HCT116 (cell line): ENCODE data around the gene OTOP1.
"Not testable (repeated sequence)": the region's sequence is repeated elsewhere in the genome, so short reads cannot be mapped to it uniquely, and the experiment has no call there.

ENCODE experiments used
- EZH2 ChIP-seq: fragments of 200-600 bp; sonication (generic); IDR thresholded peaks from 2 replicates; pipeline ENCODE4 v1.6.1; 2017; ENCODE audit warnings: antibody characterized with exemption, mixed run types
- FOSL1 ChIP-seq: IDR thresholded peaks from 2 replicates; pipeline ENCODE4 v1.6.1; 2012; ENCODE audit warnings: low read depth
- POLR2A ChIP-seq: IDR thresholded peaks from 2 replicates; pipeline ENCODE4 v1.7.0; 2011; ENCODE audit warnings: borderline replicate concordance; ENCODE audit not compliant: insufficient read depth, insufficient read length; ENCODE audit errors: extremely low read depth
- POLR2AphosphoS5 ChIP-seq: IDR thresholded peaks from 2 replicates; pipeline ENCODE4 v1.6.1; 2011; ENCODE audit warnings: mild to moderate bottlenecking, low read depth, low read length, moderate library complexity
- SIN3A ChIP-seq: IDR thresholded peaks from 2 replicates; pipeline ENCODE4 v1.6.1; 2012; ENCODE audit warnings: low read depth
- SP1 ChIP-seq: IDR thresholded peaks from 2 replicates; pipeline ENCODE4 v1.6.1; 2012; ENCODE audit warnings: low read depth
- YY1 ChIP-seq: IDR thresholded peaks from 2 replicates; pipeline ENCODE4 v1.6.1; 2011; ENCODE audit warnings: low read length, low read depth, moderate library complexity, mild to moderate bottlenecking; ENCODE audit not compliant: insufficient replicate concordance; ENCODE audit errors: extremely low read depth
- ZFX ChIP-seq: fragments of 450-650 bp; IDR thresholded peaks from 2 replicates; pipeline ENCODE4 v1.6.1; 2017
- ZNF274 ChIP-seq: fragments of 200-500 bp; sonication (Bioruptor generic); IDR thresholded peaks from 2 replicates; pipeline ENCODE4 v1.6.1; 2014; ENCODE audit warnings: mild to moderate bottlenecking, low read depth, low read length, inconsistent platforms
- TF ChIP-seq, protein P1 (sequence below), 3 experiments: fragments of 200-600 bp in 1 of 3; sonication (generic) in 1 of 3; IDR thresholded peaks in 2 of 3; conservative IDR thresholded peaks in 1 of 3; 2 replicates each; pipeline ENCODE4 v1.5.1; 2012 to 2017; ENCODE audit warnings: low read depth in 2 of 3, low read length in 2 of 3, antibody characterized with exemption in 1 of 3, borderline replicate concordance in 1 of 3, control low read depth in 1 of 3, mild to moderate bottlenecking in 1 of 3, mixed read lengths in 1 of 3, mixed run types in 1 of 3, moderate library complexity in 1 of 3; ENCODE audit not compliant: insufficient read depth in 1 of 3
- TF ChIP-seq, protein P2 (sequence below): IDR thresholded peaks from 2 replicates; pipeline ENCODE4 v1.6.1; 2012
- TF ChIP-seq, protein P3 (sequence below): IDR thresholded peaks from 2 replicates; pipeline ENCODE4 v1.6.1; 2011; ENCODE audit warnings: mild to moderate bottlenecking, low read length, moderate library complexity; ENCODE audit not compliant: insufficient replicate concordance; ENCODE audit errors: extremely low read depth

DNA sequence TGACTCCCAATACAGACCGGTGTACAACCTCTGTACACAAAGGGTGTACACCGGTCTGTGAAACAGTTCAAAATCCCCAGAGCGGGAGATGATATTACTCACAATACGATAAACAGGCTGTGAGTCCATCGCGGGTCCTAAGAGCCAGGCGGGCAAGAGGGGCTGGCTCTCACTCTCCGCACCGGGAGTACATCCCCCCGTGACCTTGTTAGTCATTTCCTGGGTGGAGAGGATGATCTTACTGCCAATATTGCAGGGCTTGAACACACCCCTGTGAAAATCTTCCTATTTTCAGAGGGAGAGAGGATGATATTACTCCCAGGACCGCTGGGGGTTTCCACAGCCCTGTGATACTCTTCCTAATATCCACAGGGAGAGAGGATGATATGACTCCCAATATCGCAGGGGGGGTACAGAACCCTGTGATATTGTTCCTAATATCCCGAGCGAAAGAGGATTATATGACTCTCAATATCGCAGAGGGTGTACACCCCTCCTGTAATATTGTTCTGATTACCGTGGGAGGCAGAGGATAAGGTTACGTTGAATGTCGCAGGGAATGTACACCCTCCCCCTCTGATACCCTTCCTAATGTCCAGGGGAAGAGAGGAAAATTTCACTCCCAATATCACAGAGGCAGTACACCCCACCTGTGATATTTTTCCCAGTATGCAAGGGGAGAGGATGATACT, 60.9 kb downstream of the OTOP1 start:
- TF ChIP-seq, protein P1, sequence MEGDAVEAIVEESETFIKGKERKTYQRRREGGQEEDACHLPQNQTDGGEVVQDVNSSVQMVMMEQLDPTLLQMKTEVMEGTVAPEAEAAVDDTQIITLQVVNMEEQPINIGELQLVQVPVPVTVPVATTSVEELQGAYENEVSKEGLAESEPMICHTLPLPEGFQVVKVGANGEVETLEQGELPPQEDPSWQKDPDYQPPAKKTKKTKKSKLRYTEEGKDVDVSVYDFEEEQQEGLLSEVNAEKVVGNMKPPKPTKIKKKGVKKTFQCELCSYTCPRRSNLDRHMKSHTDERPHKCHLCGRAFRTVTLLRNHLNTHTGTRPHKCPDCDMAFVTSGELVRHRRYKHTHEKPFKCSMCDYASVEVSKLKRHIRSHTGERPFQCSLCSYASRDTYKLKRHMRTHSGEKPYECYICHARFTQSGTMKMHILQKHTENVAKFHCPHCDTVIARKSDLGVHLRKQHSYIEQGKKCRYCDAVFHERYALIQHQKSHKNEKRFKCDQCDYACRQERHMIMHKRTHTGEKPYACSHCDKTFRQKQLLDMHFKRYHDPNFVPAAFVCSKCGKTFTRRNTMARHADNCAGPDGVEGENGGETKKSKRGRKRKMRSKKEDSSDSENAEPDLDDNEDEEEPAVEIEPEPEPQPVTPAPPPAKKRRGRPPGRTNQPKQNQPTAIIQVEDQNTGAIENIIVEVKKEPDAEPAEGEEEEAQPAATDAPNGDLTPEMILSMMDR (IDR thresholded peaks at IDR 0.05 in 2 of 3, conservative IDR thresholded peaks at IDR 0.05 in 1 of 3; ENCODE audit: borderline replicate concordance in 1 of 3, insufficient read depth in 1 of 3, low read depth in 2 of 3, low read length in 2 of 3) = not testable (repeated sequence)
- TF ChIP-seq POLR2A, EZH2, POLR2AphosphoS5, SIN3A, SP1, FOSL1, ZFX, ZNF274, YY1: not testable (repeated sequence)
- TF ChIP-seq, protein P2, sequence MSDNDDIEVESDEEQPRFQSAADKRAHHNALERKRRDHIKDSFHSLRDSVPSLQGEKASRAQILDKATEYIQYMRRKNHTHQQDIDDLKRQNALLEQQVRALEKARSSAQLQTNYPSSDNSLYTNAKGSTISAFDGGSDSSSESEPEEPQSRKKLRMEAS = not testable (repeated sequence)
- TF ChIP-seq, protein P3, sequence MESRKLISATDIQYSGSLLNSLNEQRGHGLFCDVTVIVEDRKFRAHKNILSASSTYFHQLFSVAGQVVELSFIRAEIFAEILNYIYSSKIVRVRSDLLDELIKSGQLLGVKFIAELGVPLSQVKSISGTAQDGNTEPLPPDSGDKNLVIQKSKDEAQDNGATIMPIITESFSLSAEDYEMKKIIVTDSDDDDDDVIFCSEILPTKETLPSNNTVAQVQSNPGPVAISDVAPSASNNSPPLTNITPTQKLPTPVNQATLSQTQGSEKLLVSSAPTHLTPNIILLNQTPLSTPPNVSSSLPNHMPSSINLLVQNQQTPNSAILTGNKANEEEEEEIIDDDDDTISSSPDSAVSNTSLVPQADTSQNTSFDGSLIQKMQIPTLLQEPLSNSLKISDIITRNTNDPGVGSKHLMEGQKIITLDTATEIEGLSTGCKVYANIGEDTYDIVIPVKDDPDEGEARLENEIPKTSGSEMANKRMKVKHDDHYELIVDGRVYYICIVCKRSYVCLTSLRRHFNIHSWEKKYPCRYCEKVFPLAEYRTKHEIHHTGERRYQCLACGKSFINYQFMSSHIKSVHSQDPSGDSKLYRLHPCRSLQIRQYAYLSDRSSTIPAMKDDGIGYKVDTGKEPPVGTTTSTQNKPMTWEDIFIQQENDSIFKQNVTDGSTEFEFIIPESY = not testable (repeated sequence)
